Stimulated activated CD8-positive, alpha-beta memory T cell treated with anti-CD3 and anti-CD28 coated beads, Interleukin-12 subunit alpha, Interleukin-12 subunit beta, amount 100 ng/mL, for 24 hours (primary cell): ENCODE data around the gene FN3K.

Experiments
- DNase-seq: peaks from one replicate; pipeline ENCODE4 v3.0.0-alpha.2; 2020; ENCODE audit errors: extremely low read depth

Gene FN3K

DNA sequence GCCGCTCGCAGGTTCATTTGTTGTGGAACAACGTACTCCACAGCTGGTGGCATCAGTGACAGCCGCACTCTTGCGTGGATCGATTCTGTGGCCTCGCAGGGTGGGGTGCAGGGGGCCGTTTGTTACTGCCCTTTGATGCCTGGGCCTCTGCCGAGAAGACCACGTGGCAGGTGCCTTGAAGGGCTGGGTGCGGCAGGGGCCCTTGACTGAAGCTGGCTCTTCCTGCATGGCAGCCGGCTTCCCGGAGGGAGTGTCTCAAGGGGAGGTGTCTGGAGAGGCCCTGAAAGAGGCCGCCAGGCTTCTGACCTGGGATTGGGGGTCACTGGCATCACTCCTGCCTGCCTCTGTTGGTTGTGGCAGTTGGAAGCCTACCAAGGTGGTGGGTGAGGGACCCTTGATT lies 60.2 kb downstream of the FN3K start:
- DNase-seq, result no peak

GRCh38 chr17:82797061-82797460 lies 61.6 kb downstream of the FN3K start:
- no peak for DNase-seq

DNA sequence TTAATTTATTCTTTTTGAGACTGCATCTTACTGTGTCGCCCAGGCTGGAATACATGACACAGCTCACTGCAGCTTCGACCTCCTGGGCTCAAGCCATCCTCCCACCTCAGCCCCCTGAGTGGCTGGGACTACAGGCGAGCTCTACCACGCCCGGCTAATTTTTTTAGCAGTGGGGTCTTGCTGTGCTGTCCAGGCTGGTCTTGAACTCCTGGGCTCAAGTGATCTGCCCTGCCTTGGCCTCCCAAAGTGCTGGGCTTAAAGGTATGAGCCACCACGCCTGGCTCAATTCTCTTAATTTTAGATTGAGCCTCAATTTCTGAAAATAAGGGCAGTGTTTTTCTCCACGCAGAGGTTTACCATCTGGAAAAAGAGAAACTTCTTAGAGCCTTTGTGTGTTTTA lies 63.3 kb downstream of the FN3K start:
- DNase-seq, result no peak

DNA sequence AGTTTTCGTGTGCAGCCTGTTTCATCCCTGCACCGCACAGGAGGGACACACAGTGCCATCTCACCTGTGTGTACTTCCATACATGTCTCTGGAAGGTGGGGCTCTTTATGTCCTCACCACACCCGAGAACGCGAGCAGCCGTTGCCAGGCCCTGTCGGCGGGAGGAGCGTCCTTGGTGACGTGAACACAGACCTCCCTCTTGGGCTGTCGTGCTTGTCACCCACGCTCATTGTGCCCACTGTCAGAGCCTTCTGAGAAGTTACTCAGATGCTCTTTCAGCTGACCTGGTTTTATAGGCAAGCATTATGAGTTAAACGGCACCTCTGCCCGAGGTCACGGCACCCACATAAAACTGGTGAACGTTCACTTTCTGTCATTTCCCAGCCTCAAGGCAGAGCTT lies 64.2 kb downstream of the FN3K start:
- no peak for DNase-seq
